ENCODE measurements around the gene LTA4H.

Gene LTA4H

DNA sequence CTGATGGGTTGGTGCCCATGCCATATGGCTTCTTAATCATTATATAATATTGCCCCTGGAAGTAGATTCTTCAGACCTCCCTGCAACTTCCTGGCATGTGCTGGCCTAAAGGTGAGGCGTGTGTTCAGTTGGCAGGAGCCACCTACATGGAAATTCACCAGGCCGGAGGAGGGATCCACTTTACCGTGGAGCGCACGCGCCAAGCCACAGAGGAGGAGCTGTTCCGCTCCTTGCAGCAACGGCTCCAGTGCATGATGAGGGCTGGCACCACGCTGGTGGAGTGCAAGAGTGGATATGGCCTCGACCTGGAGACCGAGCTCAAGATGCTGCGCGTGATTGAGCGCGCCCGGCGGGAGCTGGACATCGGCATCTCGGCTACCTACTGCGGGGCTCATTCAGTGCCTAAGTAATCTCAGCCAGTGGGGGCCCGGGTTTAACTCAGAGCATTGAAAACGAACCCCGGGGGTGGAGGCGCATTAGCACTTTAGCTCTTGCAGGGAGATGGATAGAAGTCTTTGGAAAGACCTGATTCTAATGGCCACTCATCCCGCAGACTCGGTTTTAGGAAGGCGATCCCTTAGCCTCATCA lies 78.7 kb downstream of the LTA4H start:
- DNase-seq (ENCODE audit: low read depth), result no peak

DNA sequence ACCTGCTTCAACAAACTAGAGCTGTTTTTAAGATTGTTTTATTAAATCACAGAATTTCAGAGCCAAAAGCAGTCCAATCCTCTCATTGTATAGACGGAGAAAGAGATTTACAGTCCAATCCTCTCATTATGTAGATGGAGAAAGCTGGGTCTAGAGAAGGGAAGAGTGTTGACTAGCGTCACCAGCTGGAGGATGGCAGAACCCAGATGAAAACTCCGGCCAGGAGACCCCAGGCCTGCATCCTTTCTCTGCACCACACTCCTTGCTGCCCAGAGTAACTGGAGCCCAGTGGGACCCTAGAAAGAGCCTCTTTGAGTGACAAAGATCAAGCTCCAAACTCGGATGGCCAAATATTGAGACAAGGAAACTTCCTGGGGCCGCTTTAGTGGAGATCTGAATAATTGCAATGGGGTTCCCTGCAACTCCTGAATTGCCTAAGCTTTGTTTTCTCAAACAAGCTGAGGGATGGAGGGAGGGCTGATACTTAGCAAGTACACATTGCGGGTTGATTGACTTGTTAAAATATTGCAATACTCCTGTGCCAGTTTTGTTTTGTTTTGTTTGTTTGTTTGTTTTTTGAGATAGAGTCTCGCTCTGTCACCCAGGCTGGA lies 79.7 kb downstream of the LTA4H start:
- DNase-seq (ENCODE audit: low read depth), result no peak

DNA sequence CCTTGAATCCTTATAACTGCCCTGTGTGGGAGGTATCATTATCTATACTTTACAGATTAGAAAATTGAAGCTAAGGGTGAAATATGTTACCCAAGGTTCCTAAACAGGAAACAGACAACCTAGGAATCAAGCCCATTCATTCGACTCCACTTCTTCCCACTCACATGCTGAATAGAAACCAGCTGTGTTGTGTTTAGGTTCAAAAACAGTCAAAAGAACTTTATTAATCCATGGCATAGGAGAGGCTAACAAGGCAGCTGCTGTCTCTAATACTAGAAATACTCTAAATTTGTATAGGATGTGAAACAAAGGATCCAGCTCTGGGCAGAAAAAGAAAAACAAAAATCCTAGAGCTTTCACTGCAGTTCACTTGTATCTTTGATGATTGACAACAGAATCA lies 82.4 kb downstream of the LTA4H start:
- DNase-seq (ENCODE audit: low read depth), result no peak

DNA sequence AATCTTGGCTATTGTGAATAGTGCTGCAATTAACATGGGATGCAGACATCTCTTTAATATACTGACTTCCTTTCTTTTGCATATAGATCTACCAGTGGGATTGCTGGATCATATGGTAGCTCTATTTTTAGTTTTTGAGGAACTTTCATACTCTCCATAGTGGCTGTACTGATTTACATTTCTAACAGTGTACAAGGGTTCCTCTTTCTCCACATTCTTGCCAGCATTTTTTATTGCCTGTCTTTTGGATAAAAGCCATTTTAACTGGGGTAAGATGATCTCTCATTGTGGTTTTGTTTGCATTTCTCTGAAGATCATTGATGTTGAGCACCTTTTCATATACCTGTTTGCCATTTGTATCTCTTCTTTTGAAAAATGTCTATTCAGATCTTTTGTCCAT lies 83.9 kb downstream of the LTA4H start:
- DNase-seq (ENCODE audit: low read depth), result no peak
